GM19463 (cell line): ENCODE results near the gene BRPF1.

Experiments
- ATAC-seq: cut with Tn5 transposase; IDR thresholded peaks from one replicate; pipeline ENCODE4 v1.9.1; 2021; ENCODE audit warnings: mild to moderate bottlenecking, moderate library complexity; ENCODE audit not compliant: unreplicated experiment

Gene BRPF1

DNA sequence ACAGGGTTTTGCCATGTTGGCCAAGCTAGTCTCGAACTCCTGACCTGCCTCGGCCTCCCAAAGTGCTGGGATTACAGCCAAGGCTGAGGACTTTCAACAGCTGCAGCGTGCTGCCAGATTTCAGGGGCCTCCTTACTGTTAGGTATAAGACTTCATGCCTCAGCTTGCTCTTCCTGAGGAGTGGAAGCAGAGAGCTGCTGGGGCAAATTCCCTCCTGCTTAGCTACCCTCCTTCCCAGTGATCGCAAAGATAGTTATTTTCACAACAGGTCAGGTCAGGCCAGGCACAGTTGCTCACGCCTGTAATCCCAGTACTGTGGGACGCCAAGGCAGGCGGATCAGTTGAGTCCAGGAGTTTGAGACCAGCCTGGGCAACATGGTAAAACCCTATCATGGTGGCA, 30.5 kb upstream of the BRPF1 start:
- ATAC-seq: no peak

DNA sequence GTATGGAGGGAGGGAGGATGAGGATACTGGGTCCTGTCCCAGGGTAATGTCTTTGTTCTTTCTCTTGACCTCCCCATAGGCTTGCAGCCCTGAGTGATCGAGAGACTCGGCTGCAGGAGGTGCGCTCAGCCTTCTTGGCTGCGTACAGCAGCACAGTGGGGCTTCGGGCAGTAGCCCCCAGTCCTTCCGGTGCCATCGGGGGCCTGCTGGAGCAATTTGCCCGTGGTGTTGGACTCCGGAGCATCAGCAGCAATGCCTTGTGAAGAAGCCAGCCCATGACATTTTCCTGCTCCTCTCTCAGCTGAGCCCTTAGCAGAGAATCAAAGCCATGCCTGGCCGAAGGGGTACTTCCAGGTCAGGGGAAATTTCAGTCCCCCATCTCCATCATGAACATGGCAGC, 29.8 kb upstream of the BRPF1 start:
- no peak for ATAC-seq

DNA sequence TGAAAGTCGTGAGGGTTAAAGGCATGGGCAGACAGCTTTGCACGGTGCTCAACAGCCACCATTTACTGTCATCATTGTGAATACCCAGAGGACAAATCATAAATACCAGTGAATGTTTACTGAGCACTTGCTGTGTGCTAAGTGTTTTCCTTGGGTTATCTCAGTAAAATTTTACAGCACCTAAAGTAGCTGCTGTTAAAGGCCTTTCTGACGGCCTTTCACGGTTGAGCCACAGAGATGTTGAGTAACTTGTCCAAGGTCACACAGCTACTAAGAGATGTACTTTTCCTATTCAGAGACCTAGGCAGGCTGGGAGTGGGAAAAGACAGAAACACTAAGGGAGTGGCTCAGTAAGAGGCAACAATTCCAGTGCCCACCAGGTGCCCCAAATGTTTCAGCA, 28.3 kb upstream of the BRPF1 start:
- ATAC-seq: no peak

DNA sequence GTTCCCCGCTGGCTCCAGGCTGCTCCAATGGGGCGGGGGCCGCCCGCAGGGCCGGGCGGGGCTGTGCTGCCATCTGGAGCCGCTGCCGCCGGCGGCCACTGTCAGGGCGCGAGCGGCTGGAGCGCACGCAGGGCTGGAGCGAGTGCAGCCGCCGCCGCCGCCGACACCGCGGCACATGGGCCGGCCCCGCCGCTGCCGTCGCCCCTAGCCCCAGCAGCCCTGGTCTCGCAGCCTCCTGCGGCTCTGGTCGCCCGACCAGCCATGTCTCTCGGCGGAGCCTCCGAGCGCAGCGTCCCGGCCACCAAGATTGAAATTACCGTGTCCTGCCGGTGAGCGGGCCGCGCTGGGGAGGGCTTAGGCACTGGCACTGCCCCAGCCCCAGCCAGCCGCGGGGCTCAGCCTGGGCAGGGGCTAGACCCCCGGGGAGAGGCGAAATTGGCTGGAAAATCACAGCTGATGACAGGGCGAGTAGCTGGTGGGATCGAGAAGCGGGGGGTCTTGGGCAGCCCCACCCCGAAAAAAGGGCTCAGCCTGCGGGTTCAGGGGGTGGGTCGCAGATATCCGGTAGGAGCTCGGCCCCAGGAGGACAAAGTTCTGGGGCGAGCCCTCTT, 27.7 kb upstream of the BRPF1 start, which contains the start of gene CPNE9:
Gene CPNE9 (plus strand): TSS at position 98 of the 611 bp plus-strand sequence. CDS start 164 bp downstream, at position 262.
- ATAC-seq: no peak

DNA sequence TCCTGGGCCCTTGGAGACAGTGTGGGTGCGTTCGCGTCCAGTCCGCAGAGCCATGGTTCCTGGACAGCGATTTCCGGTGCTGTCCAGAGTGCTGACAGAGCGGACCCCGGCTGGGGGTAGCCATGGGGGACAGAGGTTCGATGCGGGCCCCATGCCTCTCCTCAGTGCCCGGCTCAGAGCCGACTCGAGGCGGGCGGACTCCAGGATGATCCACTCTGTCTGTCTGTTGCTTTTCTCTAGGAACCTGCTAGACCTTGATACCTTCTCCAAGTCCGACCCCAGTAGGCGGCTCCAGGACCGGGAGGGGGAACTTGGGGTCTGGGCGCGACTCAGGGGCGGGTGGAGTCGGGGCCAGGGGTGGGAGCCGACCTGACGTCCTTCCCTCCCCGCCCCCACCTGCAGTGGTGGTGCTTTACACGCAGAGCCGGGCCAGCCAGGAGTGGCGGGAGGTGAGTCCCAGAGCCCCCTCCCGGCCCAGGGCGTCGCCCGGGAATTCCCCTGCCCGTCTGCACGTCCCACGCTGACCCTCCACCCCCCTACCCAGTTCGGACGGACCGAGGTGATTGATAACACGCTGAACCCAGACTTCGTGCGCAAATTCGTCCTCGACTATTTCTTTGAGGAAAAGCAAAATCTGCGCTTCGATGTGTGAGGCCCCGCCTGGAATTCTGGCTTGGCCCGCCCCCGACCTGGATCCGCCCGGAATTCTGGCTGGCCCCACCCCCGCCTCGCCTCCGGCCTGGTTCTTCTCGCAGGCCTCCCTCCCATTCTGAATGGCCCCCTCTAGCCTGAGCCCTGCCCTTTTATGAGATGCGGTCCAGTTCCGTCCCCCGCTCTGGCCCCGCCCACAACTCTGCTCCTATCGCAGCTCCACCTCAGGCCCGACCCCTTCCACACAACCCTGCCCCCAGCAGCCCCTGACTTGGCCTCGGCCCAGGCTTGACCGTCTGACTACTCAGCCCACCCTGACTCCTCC, 26.9 kb upstream of the BRPF1 start:
- ATAC-seq: no peak

DNA sequence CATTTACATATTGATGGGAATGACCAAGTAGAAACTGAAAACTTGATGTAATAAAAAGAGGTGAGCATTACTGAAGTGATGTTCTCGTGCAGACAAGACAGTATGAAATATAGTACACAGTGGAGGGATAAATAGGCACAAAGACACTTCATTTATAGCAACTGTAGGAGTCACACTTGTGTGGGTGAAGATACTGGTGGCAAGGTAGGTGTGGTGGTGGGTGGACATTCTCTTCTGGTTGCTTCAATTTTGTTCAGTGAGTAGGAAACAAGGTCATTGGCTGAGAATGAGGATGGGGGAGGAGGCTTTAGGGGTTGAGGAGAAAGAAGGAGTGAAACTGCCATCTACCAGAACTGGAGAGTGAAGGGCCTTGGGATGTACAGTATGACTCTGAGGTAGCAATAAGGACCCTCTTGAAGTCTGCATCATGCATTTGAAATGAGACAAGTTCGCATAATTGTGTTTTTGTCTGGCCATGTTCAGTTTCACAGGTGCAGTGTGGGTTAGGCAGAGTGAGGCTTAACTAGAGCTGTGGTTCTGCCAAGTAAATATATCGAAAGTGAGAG, 21.3 kb upstream of the BRPF1 start:
- no peak for ATAC-seq

DNA sequence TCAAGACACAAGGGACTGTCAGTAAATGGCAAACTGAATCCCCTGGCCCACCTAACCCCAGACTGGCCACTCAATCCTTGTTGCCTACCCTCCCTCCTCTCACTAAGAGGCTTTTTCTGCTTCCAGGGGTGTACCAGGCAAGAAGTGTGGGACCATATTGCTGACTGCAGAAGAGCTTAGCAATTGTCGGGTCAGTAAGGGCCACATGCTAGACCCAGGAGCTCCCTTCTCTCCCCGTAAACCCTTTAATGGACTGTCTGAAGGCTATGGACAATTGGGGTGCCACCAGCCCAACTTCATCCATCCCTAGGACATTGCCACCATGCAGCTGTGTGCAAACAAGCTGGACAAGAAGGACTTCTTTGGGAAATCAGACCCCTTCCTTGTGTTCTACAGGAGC, 19.1 kb upstream of the BRPF1 start:
- no peak for ATAC-seq

DNA sequence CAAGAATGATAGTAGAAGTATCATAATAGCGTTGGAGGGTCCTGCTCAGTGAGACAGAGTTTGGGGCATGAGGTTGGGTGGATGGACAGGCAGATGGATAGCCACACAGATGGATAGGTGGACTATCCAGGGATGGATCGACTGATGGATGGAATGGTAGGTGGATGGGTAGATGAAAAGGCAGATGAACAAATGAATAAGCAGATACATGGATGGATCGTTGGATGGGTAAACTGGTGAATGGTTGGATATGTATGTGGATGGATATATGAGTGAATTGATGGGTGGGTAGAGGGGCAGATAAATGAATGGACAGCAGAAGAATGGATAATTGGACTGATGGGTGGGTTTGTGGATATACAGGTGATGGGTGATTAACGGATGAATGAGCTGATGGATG, 18.4 kb upstream of the BRPF1 start:
- no peak for ATAC-seq

DNA sequence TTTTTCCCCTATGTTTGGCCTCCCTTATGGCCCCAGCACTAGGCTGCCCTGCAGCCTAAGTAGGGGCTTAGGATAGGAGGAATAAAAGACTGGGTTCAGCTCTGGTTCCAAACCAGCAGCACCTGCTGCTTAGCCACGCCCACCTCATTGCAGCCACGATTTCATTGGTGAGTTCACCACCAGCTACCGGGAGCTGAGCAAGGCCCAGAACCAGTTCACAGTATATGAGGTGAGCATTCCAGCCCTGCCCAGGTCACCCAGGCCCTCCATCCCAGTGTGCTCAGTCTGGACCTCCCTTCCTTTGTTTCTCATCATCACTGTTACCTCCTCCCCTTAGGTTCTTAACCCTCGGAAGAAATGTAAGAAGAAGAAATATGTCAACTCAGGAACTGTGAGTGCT, 16.4 kb upstream of the BRPF1 start:
- ATAC-seq: no peak

DNA sequence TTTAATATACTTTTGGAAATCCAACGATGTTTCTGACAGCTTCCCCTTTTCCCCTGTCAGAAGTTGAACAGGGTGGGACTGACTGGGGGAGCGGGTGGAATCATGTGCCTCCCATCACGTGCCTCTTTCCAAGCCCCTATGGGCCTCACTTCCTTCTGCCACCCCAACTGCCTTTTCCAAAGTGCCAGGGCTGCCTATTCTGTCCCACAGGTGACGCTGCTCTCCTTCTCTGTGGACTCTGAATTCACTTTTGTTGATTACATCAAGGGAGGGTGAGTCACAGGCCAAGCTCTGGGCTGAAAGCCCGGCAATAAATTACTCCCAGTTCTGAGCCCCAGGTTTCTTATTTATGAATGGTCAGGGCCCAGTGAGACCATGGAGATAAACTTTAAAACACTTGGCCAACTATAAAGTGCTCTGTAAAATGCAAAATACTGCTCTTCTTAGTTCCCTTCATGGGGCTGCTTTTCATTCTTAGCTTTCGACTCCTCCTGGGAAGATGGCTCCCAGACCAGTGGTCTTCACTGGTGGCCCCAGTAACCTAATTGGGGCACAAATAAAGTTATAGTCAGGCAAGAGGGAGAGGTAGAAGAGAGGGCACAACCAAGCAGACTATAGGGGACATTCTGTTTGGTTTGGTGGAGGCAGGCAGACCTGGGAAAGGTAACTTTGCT, 15.6 kb upstream of the BRPF1 start:
- ATAC-seq: no peak

DNA sequence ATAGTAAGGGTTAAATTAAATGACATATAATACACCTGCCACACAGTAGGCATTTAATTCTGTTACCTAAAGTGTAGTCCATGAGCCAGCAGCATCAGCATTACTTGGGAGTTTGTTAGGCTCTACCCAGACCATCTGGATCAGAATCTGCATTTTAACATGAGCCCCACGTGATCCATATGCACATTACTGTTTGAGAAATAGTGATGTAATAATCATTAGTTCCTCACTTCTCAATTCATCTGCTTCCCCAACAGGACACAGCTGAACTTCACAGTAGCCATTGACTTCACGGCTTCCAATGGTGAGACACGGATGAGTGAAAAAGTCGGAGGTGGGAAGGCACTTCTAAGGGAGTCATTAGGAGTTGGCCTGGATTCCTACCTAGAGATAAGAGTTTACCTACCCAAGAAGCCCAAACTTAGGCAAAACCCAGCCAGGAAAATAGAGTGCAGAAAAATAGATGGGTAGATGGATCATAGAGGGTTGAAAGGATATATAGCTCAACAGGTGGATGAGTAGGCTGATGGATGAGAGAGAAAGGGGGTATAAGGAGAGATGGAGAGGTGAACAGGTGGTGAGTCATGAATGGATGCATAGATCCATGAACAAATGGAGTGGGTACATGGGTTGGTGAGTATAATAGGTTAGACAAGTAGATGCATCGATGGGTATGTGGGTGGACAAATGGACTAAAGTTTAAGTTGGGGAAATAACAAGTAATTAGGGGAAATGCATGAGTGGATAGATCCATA, 14.6 kb upstream of the BRPF1 start:
- no peak for ATAC-seq

DNA sequence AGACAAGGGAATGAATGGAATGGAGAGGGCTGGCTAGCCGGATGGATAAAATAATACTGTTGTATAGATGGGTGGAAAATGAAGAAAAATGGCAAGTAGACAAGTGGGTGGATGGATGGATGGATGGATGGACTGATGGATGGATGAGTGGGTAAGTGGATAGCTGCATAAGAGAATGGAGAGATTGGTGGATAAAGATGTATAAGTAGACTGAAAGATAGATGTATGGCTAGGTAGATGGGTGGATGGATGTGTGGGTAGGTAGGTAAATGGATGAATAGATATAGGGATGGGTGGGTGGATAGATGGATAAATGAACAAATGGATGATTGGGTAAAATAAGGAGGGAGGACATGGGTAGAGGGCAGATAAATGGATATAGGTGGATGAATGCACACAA, 14.0 kb upstream of the BRPF1 start:
- no peak for ATAC-seq

DNA sequence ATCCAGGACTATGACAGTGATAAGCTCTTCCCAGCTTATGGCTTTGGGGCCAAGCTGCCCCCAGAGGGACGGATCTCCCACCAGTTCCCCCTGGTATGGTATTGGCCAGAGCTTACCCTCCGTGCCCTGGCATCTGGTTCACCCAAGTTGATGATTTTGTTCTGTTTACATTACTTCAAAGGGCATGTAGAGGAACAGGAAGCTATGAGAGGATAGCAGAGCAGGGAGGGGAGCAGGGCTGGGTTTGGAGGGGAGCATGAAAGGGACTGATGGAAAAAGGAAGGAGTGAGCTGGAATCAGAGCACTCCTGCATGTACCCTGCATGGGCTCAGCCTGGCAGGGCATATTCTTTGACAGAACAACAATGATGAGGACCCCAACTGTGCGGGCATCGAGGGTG, 13.4 kb upstream of the BRPF1 start:
- ATAC-seq: no peak

DNA sequence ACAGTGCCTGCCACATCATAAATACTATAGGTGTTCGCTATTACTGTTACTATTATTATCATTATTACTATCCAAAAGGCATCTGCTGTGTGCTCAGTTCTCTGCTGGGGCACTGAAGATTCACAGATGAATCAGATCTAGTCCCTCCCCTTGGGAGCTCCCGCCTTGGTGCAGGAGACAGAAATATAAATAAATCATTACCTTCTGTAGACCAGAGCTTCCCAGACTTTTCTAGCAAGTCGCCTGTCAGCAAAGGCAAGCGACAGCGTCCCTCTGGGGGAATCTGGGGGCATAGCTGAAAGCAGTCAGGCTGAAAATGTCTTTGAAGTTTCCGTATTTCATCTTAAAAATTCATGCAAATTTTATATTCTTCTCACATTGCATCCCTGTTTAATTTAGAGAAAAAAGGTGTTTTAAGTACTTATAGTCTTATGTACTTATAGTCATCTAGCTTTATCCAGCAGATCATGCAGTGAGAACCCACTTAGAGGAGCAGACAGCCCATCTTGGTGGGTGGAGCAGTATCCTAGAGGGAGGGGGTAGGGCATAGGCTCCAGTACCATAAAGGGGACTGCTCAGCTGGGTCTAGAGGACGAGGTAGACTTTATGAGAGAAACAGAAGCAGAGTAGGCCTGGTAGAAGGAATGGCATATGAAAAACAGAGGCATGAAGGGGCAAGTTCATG, 10.4 kb upstream of the BRPF1 start:
- ATAC-seq: no peak

DNA sequence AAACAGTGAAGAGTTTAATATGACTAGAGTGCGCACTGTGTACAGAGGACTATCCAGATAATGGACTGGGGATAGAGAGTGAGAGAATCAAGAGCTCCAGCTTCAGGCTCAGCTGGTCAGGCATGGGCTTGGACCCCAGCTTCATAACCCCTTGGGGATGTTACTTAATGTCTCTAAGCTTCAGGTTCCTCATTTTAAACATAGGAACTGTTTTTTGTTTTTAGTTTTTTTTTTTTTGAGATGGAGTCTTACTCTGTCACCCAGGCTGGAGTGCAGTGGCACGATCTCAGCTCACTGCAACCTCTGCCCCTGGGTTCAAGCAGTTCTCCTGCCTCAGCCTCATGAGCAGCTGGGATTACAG, 9.9 kb upstream of the BRPF1 start:
- ATAC-seq: no peak

DNA sequence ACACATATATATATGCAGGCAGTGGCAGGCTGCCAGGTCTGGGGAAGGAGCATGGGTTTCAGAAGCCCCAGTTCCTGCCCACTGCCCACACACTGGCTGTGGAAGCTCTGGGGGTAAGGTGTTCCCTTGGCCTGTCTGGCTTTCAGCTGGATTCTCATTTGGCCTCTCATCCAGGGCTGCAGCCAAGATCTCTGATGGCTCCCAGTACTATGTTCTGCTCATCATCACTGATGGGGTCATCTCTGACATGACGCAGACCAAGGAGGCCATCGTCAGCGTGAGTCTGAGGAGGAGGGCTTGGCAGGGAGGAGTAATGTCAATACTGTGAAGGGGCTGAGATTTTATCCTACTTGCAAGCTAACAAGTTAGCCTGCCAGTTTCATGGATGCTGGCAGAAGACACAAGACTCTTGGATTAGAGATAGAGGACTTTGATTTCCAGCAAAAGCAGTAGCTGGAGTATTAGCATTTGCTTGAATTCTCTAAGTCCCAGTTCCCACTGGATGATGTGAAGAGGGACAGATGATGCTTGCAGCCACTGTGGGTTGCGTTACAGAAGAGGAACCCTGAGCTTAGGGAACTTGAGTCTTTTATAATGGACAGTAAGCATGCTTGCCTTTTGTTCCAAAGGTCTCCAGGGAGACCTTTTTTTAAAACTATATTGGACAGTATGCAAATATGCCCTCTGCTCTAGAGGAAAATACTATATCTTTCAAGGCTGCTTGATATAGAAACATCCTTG, 5.6 kb upstream of the BRPF1 start:
- ATAC-seq: no peak

DNA sequence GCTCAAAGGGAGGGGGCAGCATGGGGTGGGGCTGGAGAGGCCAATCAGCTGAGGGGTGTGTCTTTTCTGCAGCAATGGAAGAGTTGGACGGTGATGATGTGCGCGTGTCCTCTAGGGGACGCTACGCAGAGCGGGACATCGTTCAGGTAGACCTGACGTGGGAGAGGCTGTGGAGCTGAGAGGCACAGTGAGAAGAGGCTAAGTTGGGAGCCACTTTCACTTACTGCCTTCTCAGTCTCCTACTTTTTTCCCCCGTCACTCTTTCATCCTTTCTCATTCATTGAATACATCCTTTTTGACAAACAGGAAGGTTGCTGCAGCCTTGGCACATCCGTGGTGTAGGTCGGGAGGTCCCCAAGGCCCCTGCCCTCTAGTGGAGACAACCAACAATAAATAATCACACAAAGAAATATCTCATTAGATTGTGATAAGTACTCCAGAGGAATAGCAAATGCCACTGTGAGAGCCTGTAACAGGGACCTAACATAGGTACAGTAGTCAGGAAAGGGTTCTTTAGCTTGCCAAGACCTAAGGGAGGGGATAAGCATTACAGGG, 4.4 kb upstream of the BRPF1 start:
- no peak for ATAC-seq

DNA sequence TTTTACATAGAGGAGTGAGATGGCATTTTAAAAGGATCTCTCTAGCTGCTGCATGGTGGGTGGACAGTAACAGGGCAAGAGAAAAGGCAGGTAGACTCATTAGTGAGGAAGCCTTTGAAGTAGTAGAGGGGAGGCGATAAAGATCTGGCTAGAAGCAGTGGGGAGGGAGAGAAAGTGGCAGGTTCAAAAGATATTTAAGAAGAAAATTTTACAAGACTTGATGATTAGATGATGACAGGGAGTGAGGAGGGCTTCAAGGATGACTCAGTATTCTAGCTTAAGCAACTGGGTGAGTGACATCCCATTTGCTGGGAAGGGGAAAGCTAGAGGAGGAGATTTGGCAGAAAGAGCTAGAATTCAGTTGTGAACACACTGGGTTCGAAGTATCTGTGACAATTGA, 3.8 kb upstream of the BRPF1 start:
- no peak for ATAC-seq

DNA sequence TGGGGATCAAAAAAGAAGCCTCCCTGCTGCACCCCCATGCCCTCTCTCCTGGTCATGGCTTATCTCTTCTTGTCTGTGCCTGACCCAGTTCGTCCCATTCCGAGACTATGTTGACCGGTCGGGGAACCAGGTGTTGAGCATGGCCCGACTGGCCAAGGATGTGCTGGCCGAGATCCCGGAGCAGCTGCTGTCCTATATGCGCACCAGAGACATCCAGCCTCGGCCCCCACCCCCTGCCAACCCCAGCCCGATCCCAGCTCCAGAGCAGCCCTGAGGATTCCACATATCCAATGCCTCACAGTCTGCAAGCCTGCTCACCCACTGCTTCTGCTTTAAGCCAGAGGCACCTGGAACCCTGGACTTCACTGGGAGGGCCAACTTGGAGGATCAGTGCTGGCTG, 2.1 kb upstream of the BRPF1 start:
- ATAC-seq: no peak
